Measurements from ENCODE around the gene MILR1. TPM values are rescaled to one million over a fixed set of nuclear protein-coding genes. Genes with fewer than 3 reads are reported as not detected.
"Not testable (repeated sequence)": the region's sequence is repeated elsewhere in the genome, so short reads cannot be mapped to it uniquely, and the experiment has no call there.

MILR1 gene
- total RNA-seq, 6 experiments from 2014 or later: 0.57 to 3.0 (median 1.9) TPM

GRCh38 chr17:64457156-64457555 is 8.2 kb downstream of the MILR1 start:
- intact Hi-C loops (cut with DNase I): no loop called here
- Histone ChIP-seq H3K4me1 (no peaks in the 10 kb centered on the region), H3K27me3 (no peaks in the 10 kb centered on the region), H3K9me3 (no peaks in the 10 kb centered on the region), H3K4me3 (no peak overlapping the region), H3K36me3 (no peaks in the 10 kb centered on the region), H3K27ac (no peak overlapping the region)
- DNase-seq: no peak
- 63% methylated on average over 4 of the region's 7 CpGs for WGBS (ENCODE audit: insufficient coverage, low coverage, low lambda C conversion rate, missing lambda C conversion rate)
- no peak for ATAC-seq
- TF ChIP-seq POLR2A (IDR thresholded peaks at IDR 0.05) (no peak), CTCF (IDR thresholded peaks at IDR 0.05) (no peak)

GRCh38 chr17:64458756-64459155 is 9.8 kb downstream of the MILR1 start:
- no peak for ATAC-seq
- Histone ChIP-seq H3K4me3 (no peak overlapping the region), H3K27me3 (no peaks in the 10 kb centered on the region), H3K4me1 (no peaks in the 10 kb centered on the region), H3K27ac (no peak overlapping the region), H3K36me3 (no peaks in the 10 kb centered on the region), H3K9me3 (no peaks in the 10 kb centered on the region)
- intact Hi-C loops (cut with DNase I): no loop called here
- 50% methylated on average over 1 of the region's 8 CpGs for WGBS (ENCODE audit: insufficient coverage, low coverage, low lambda C conversion rate, missing lambda C conversion rate)
- no peak for DNase-seq
- TF ChIP-seq CTCF (IDR thresholded peaks at IDR 0.05): no peak
- no peak for TF ChIP-seq POLR2A (IDR thresholded peaks at IDR 0.05)

- no peak for ATAC-seq
- Histone ChIP-seq H3K4me1 (no peaks in the 10 kb centered on the region), H3K9me3 (no peaks in the 10 kb centered on the region), H3K4me3 (no peak overlapping the region), H3K27ac (no peak overlapping the region), H3K36me3 (no peaks in the 10 kb centered on the region), H3K27me3 (no peaks in the 10 kb centered on the region)
- no peak for TF ChIP-seq CTCF (IDR thresholded peaks at IDR 0.05)
- TF ChIP-seq POLR2A (IDR thresholded peaks at IDR 0.05): no peak
- DNase-seq: no peak
- WGBS (ENCODE audit: insufficient coverage, low coverage, low lambda C conversion rate, missing lambda C conversion rate): 82% methylated on average over 5 of the region's 6 CpGs
- intact Hi-C loops (cut with DNase I): no loop called here
Observed at GRCh38 chr17:64459284-64459747, 10.4 kb downstream of the MILR1 start.

DNA sequence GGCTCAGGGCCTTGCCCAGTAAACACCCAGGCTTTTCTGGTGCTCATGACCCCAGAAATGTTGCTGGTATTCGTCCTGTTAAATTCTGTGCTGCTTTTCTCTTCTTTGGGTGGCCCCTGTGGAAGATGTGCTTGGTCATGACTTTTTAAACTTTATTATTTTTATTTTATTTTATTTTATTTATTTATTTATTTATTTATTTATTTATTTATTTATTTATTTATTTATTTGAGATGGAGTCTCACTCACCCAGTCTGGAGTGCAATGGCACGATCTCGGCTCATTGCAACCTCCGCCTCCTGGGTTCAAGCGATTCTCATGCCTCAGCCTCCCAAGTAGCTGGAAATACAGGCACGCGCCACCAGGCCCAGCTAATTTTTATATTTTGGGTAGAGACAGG is 10.9 kb downstream of the MILR1 start:
- H3K4me3 ChIP-seq; intact Hi-C loops (cut with DNase I); H3K27ac ChIP-seq; H3K27me3 ChIP-seq; DNase-seq; ATAC-seq; H3K4me1 ChIP-seq; H3K9me3 ChIP-seq; H3K36me3 ChIP-seq: not testable (repeated sequence)
- WGBS (ENCODE audit: insufficient coverage, low coverage, low lambda C conversion rate, missing lambda C conversion rate): 92% methylated on average over 6 of the region's 7 CpGs

- WGBS (ENCODE audit: insufficient coverage, low coverage, low lambda C conversion rate, missing lambda C conversion rate): 62% methylated on average over 8 of the region's 8 CpGs
- H3K9me3 ChIP-seq: no peaks in the 10 kb centered on the region
Observed at GRCh38 chr17:64460955-64461354, 12.0 kb downstream of the MILR1 start.

More at GRCh38 chr17:64460955-64461354, 12.0 kb downstream of the MILR1 start:
- H3K4me3 ChIP-seq: no peak overlapping the region
- DNase-seq (no peak), ATAC-seq (no peak)
- H3K4me1 ChIP-seq: no peaks in the 10 kb centered on the region
- intact Hi-C loops (cut with DNase I): no loop called here
- H3K27ac ChIP-seq: no peak overlapping the region
- TF ChIP-seq CTCF (IDR thresholded peaks at IDR 0.05): no peak
- no peak for TF ChIP-seq POLR2A (IDR thresholded peaks at IDR 0.05)
- H3K36me3 ChIP-seq: no peaks in the 10 kb centered on the region
- H3K27me3 ChIP-seq: no peaks in the 10 kb centered on the region

Data from right lobe of liver (tissue), 6 donors.